Stimulated activated CD8-positive, alpha-beta memory T cell treated with anti-CD3 and anti-CD28 coated beads, Interleukin-7, amount 100 ng/mL, for 1 hour (primary cell): ENCODE measurements around the gene CNTN3.

Experiments used
- DNase-seq, 2 donors: peaks; one replicate each; pipeline ENCODE4 v3.0.0-alpha.2; 2020; ENCODE audit warnings: low read depth in 2 of 2

The CNTN3 gene

DNA sequence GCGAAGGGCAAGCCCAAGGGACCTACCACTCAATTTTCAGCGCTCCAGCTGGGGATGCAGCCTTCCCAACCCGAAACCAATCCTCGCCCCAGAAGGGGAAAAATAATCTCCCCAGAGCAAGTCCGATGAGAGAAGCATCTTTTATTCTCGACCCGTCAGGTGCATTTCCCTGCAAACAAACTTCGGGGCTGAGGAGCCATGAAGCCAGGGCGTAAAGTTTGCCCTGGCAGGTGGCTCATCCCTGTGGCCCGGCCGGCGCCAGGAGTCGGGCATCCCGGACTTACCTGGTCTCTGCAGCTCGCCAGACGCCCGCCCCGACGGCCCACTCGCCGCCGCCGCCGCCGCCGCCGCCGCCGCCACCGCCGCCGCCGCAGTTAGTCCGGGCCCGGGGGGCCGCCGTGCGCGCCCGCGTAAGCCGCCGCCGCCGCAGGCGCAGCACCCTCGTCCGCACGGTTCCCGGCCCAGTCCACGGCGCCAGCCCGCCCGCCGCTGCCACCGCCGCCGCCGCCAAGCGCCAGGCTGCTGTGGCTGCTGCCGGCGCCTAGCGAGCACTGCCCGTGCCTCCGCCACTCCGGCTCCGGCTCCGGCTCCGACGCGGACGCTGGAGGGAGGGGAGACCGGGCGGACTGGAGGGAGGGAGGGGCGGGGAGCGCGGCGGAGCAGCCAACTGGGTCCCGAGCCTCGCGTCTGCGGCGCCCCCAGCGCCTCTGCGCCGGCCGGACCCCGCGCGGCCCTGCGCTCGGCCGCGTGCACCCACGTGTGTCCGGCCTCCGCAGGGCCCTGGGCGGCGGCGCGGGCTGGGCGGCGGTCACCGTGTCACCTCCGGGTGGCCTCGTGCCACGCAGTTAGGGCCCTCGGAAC lies at the start of gene CNTN3:
CNTN3 (minus strand) TSS at position 553 of the 861 bp plus-strand sequence. CDS start 93,547 bp downstream, outside the sequence.
- DNase-seq, result no peak

- no peak for DNase-seq
Observed at GRCh38 chr3:74663178-74663577, 48.7 kb upstream of the CNTN3 start.

GRCh38 chr3:74661672-74662071 lies 47.2 kb upstream of the CNTN3 start:
- no peak for DNase-seq

DNA sequence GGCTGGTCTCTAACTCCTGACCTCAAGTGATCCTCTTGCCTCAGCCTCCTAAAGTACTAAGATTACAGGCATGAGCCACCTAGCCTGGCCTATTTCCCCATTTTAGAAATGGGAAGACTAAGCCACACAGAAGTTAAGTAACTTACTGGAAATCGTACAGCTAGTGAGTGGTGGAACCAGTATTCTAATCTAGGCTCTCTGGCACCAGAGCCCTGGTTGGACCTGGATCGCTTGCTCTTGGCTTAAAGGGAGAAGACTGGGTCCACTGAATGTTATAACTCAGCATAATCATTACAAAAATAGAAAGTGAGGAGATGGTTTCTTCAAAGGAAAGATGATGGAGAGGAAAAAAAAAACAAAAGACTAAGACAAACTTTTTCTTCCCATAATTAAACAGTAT lies 37.4 kb upstream of the CNTN3 start:
- no peak for DNase-seq

DNA sequence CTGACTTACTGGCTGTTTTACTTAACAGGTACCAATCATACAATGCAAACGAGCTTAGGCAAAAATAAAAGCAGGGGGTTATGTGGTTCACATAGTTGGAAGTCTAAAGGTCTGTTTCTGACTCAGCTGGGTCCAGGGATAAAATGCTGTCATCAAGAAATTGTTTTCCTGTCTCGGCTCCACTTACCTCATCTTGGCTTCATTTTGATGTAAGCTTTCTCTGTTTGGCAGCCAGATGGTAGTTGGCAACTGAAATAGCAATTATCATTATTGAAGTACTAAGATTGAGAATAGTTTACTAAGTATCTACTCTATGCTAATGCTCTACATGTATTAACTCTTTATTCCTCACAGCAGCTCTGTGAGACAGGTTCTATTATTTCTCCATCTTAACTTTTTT lies 36.8 kb upstream of the CNTN3 start:
- no peak for DNase-seq

DNA sequence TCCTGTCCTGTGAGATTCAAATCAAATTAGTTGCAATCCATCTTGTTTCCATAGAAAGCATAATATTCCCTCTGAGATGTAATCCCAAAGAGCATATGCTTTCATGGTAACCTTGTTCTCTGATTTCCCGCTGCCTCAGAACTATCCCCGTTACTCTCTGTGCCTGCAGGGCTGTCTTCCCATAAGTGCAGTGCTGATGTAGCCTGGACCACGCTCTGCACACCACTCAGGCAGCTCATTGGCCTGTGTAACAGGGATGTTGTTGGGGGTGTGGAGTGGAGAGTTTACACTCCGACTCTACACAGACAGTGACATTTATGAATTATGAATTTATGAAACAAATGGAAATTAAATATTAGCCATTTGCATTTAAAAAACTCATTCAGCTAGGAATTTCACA lies 33.6 kb upstream of the CNTN3 start:
- DNase-seq, result no peak

DNA sequence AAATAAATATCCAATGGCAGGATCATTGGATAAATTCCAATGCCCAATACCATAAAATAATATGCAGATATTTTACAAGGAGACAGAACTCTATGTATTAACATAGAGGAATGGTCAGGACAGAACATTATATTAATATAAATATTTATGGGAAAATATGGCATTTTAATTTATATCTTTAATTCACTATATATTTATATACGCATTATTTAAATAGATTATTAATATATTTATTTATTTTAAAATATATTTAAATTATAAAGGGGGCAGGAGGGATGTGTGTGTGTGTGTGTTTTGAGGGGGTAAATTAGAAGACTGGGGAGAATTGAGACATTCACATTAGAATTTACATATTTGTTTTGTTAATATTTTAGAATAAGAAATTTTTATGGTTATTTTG lies 31.6 kb upstream of the CNTN3 start:
- DNase-seq, result no peak

- DNase-seq, result no peak
Observed at GRCh38 chr3:74643636-74644035, 29.2 kb upstream of the CNTN3 start.

GRCh38 chr3:74642876-74643275 lies 28.4 kb upstream of the CNTN3 start:
- DNase-seq, result no peak

DNA sequence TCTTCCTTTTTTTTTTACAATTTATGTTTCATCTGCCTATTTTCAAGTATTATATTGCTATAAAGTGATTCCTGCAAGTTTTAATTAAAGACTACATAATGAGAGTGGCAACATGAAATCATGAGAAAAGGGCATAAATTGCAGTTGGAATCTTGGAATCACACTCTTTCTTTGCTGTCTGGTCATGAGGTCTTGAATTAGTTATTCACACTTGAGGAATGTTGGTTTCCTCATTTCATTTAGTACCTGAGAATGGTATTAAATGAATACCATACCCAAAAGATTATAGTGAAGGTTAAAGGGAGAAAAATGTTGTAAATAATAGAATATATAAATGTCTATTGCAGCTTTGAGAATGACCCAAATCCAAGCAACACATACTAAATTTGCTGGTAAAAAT lies 25.8 kb upstream of the CNTN3 start:
- no peak for DNase-seq

DNA sequence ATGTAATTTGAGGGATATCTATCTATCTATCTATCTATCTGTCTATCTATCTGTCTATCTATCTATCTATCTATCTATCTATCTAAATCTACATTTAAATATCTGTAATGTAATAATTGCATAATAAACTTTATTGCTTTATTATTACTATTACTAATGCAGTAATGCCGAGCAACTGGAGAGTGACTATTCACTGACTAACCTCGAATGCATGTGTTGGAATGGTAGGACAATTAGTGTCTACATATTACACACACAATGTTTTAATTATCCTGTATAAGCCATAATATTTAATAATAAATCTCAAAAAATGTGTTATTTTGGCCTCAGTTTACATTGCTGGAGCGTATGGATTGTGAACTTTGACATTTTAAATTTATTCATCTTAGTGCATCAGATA lies 25.2 kb upstream of the CNTN3 start:
- no peak for DNase-seq

DNA sequence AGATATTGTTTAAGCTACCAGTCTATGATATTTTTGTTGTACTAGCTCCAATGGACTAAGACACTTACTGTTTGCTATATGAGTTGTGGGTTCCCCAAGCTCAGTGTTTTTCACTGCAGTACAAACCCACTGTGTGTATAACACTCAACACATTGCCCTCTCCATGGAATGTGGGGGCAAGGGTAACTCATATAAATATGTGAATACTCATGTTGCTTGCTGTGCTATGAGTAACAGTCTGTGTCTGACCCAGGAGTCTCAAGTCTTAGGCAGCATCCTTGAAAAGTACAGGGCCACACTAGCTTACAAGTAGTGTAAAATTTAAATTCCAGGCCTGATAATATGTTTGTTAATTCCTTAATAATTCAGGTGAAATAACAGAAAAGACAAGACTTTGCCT lies 22.5 kb upstream of the CNTN3 start:
- no peak for DNase-seq

DNA sequence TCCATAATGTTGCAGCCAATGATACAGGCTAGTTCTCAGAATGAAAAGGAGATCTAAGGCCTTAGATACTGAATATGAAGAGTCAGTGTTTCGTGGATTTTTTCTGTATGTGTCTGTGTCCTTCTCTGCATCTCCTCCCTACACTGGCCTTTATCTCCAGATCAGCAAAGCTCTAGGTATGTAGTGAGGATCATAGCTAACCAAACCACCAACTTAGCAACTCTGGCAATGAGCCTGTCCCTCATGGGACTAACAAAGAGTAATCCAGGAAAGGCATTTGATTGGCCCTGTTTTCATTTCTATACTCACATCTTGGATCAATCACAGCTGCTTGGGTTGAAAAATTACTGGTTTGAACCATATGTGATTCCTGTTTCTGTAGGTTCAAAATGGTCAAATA lies 18.6 kb upstream of the CNTN3 start:
- no peak for DNase-seq

- DNase-seq, result no peak
Observed at GRCh38 chr3:74631351-74632140, 17.1 kb upstream of the CNTN3 start.

DNA sequence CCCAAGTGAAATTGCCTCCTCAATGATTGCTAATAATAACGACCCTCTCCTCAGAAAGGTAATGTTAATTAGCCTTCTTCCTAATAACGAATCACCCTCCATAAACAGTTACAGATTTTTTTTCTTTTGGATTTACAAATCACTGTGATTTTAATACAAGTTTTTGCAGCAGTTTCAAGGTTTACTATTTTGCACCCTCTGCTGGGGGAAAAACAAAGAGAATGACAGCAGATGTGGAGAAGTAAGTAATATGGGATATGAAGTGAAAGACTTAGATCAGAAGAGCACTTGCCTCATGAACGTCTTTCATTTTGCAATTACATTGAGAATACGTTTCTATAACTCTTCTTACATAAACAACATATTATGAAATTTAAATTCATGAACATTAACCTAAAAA lies 16.1 kb upstream of the CNTN3 start:
- no peak for DNase-seq

- no peak for DNase-seq
Observed at GRCh38 chr3:74626011-74626410, 11.6 kb upstream of the CNTN3 start.

DNA sequence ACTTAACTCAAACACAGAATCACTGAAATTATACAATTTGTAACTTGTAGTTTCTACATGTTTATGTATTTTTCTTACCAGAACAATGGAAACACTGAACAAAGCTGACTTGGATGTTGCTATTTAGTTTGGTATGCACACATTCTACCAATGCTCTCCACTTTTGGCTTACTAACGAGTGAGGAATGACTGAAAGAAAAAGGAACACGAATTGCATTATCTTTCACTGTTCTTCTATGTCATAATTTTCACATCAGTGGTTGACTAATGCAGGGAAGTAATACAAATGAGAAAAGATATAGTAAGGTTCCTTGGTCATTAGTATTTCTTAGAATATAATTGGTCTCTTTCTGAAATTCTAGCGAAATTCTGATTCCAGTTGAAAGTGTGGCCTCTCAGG lies 9.8 kb upstream of the CNTN3 start:
- DNase-seq, result no peak

DNA sequence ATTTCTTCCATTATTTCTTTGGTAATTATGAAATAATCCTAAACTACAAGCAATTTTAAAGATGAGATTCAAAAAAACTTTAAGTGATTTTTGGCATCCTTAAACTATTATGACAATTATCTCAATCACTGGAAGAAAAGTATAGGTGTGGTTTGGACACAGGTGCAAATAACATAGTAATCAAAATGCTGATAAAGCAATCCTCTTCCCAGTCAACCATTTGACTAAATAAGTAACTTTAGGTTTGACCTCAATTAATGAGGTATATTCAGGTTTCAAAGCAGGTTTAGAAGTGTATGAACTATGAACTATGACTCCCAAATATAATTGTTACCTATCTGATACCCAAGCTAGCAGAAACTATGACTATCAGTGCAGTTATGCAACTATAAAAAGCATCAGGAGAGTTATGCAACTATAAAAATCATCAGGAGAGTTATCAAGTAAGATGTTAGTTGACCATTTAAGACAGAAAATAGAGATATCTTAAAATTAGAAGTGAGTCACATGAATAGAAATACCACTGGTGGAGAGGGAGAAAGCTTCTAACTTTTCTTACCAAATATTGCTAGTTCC lies 8.9 kb upstream of the CNTN3 start:
- DNase-seq, result no peak

DNA sequence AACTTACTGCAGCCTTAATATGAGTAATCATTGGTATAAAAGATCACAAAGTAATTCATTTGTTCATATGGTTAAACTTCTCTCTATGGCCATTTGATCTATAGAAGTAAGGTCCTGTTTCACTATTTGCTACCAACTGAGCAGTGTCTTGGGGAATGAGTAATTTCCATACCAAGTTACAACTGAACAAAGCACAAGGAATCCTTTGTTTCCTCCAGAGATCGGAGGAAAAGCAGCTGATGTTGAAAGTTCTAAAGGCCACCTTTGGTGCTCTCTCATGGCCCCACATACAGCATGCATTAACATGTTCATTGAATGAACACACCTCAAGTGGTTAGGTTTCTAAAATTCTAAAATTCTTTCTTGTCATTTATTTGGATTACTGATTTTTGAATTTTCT lies 7.1 kb upstream of the CNTN3 start:
- DNase-seq, result no peak

- no peak for DNase-seq
Observed at GRCh38 chr3:74617776-74618175, 3.3 kb upstream of the CNTN3 start.

DNA sequence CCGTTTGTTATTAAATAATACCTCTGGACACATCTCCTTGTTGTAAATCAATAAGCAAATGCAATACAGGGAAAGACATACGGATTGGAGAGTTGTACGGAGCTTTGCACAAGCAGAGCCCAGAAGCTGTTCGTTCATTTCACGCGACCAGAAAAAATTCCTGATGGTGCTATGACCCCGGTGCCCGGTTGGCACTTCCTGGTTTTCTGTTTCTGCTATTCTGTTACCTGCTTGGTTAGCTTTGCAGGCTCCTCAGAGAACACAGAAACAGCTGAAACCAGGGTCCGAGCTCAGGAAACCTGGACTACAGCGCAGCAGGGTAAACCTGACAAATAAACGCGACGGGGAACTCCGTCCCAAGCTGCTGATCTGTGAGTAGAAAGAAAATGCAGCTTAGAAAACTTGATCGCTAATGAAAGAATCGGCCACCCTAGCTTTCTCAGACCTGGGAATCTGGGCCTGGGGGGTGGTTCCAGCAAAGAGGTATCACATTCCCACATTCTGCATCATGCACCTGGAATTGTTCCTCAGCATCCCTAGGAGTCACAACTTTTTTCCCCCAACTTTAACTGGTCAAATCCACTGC lies 845 bp downstream of the CNTN3 start:
- no peak for DNase-seq

DNA sequence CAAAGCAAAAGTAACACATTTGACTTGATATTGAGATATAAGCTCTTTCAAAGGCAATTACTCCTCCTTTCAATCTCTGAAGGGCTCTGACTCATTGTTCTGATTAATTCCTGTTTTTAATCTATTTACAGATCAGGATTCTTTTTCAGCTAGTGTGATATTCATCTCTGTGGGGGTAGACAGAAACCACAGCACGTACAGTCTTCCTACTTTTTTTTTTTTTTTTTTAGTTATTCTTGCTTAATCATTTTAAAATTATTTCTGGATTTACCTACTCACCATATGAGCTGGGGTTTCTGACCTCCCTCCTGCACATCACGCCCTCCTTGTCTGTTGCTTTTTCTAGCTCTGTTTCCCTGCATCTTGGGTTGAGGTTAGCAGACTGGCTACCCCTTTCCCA lies 1.4 kb downstream of the CNTN3 start:
- DNase-seq, result no peak
